GM12892 (cell line): ENCODE measurements around the gene TMEM60.
"Not testable (repeated sequence)": the region's sequence is repeated elsewhere in the genome, so short reads cannot be mapped to it uniquely, and the experiment has no call there.

Experiments used
- POLR2A ChIP-seq: IDR thresholded peaks from 2 replicates; pipeline ENCODE4 v1.6.1; 2011; ENCODE audit warnings: low read depth, low read length, control low read depth
- POLR2AphosphoS5 ChIP-seq: IDR thresholded peaks from 2 replicates; pipeline ENCODE4 v1.6.1; 2011; ENCODE audit warnings: low read depth, low read length, control low read depth
- TAF1 ChIP-seq: IDR thresholded peaks from 2 replicates; pipeline ENCODE4 v1.6.1; 2011; ENCODE audit warnings: low read depth, mild to moderate bottlenecking, control low read depth, low read length, borderline replicate concordance

DNA sequence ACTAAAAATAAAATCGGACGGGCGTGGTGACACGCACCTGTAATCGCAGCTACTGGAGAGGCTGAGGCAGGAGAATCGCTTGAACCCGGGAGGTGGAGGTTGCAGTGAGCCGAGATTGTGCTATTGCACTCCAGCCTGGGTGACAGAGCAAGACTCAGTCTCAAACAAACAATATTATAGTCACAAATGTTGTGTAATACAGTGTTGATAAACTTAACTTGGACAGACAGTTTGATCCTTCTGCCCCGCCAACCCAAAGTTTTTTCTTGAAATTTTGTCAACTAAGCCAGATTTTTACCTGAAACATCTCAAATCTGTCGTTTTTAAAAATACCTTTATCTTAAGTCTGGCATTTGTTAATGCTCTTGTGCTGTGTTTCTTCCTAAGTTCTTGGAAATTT lies 13.8 kb downstream of the TMEM60 start:
- TF ChIP-seq POLR2AphosphoS5, POLR2A, TAF1: not testable (repeated sequence)
